ENCODE data around the gene AKIP1. TPM values are rescaled to one million over a fixed set of nuclear protein-coding genes. Genes with fewer than 3 reads are reported as not detected.

Gene AKIP1
- total and polyA plus RNA-seq, 2 of the 8 experiments (the other 6 are each of a cell fraction or from before 2014, with no cell fraction given) = 17.8 to 29.6 TPM

DNA sequence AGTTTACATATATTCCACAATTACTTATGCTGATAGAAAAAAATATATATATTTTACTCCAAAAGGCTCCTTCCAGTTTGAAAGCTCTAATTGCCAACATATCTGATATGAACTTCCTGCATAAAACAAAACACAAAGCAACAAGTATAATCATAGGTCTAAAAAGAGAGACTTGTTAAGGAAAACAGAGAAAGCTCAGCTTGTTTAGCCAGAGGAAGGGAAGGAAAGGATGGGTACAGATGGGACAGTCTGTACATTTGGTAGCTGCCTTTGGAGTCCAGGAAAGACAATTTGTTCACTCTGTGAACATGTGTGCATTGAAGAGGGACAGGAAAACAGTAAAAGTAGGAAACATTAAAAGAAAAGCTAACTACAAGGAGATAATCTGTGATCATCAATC, 45.7 kb upstream of the AKIP1 start:
- no peak overlapping the region for H3K27ac ChIP-seq (ENCODE audit: low read depth, low read length)
- H3K27me3 ChIP-seq (replicated peaks in 1 of 4; ENCODE audit: control insufficient read depth in 3 of 4, extremely low read depth in 1 of 4, insufficient read depth in 3 of 4, low read length in 3 of 4) = no peaks in the 10 kb centered on the region
- H2BK20ac ChIP-seq (ENCODE audit: low read length) = no peak overlapping the region
- no peak overlapping the region for H3K18ac ChIP-seq (ENCODE audit: extremely low read depth, low read length)
- no peaks in the 10 kb centered on the region for H3K79me1 ChIP-seq (ENCODE audit: low read depth, low read length)
- no peak overlapping the region for H3K9ac ChIP-seq (replicated peaks in 1 of 4; ENCODE audit: extremely low read depth in 1 of 4, low read depth in 3 of 4, low read length in 3 of 4)
- DNase-seq (ENCODE audit: low read depth in 1 of 2, low spot score in 2 of 2) = no peak
- no peak overlapping the region for H3K4me2 ChIP-seq (ENCODE audit: insufficient read depth in 1 of 2, low read depth in 2 of 2, low read length in 2 of 2)
- H3K4me1 ChIP-seq (replicated peaks in 1 of 4; ENCODE audit: control insufficient read depth in 3 of 4, insufficient read depth in 4 of 4, low read length in 3 of 4) = peaks cover 0 to 14% (median 3%) of the 10 kb centered on the region in 4 experiments; a peak in 5 of 7 replicates
- H2BK5ac ChIP-seq (ENCODE audit: low read depth, low read length) = no peak overlapping the region
- no peak overlapping the region for H3K4ac ChIP-seq (replicated peaks; ENCODE audit: insufficient read length, low read depth, low read length)
- H3K79me2 ChIP-seq (ENCODE audit: control insufficient read depth in 1 of 2, insufficient read depth in 2 of 2, low read length in 2 of 2) = no peaks in the 10 kb centered on the region
- POLR2A ChIA-PET (ENCODE audit: partially characterized antibody) = interaction anchor here (0.6 to 1.2 kb wide), 2 partner anchors 13 to 53 kb away, joined by 3 read pairs; no protein-coding TSS in a partner anchor
- H3K56ac ChIP-seq (replicated peaks; ENCODE audit: insufficient read length, low read depth, low read length) = no peak overlapping the region
- H2BK12ac ChIP-seq (ENCODE audit: low read depth, low read length) = no peak overlapping the region
- no peak overlapping the region for H2AK5ac ChIP-seq (ENCODE audit: low read depth, low read length)
- no peak overlapping the region for H2BK120ac ChIP-seq (replicated peaks; ENCODE audit: low read depth, low read length)
- H3K36me3 ChIP-seq (ENCODE audit: control insufficient read depth in 2 of 4, insufficient read depth in 4 of 4, low read length in 3 of 4) = no peaks in the 10 kb centered on the region
- no peak overlapping the region for H4K91ac ChIP-seq (replicated peaks; ENCODE audit: insufficient read length, low read length)
- H3K23me2 ChIP-seq (ENCODE audit: low read depth, low read length) = peaks cover 2% of the 10 kb centered on the region; the same call in 1 of the 2 replicates
- H4K5ac ChIP-seq (ENCODE audit: insufficient read length, low read depth, low read length) = no peak overlapping the region
- H4K20me1 ChIP-seq (replicated peaks in 1 of 2; ENCODE audit: control insufficient read depth in 1 of 2, insufficient read depth in 2 of 2, low read length in 2 of 2) = no peaks in the 10 kb centered on the region
- H4K8ac ChIP-seq (ENCODE audit: extremely low read depth, insufficient read depth, low read length) = no peak overlapping the region
- no peak overlapping the region for H3K14ac ChIP-seq (ENCODE audit: insufficient read length)
- H2AFZ ChIP-seq (ENCODE audit: low read length) = no peak overlapping the region
- no peak overlapping the region for H3K4me3 ChIP-seq (ENCODE audit: extremely low read depth in 1 of 4, insufficient read depth in 2 of 4, low read depth in 3 of 4, low read length in 4 of 4)
- peak overlapping the region; percentile 98; the same call in 1 of the 2 replicates for H2BK15ac ChIP-seq (ENCODE audit: low read length)
- FAIRE-seq = no peak
- no peaks in the 10 kb centered on the region for H3K9me3 ChIP-seq (ENCODE audit: insufficient read depth in 2 of 2, low read depth in 1 of 2, low read length in 1 of 2)
- CTCF ChIA-PET (ENCODE audit: partially characterized antibody) = interaction anchor here (0.7 kb wide), 1 partner anchor 11 kb away, joined by 3 read pairs; no protein-coding TSS in a partner anchor
- H3K23ac ChIP-seq (ENCODE audit: insufficient read length) = no peak overlapping the region
- no peak for TF ChIP-seq CBX5 (IDR thresholded peaks at IDR 0.05; ENCODE audit: low read depth, low read length)

Data from H1 (cell line).